Measurements from ENCODE around the gene SERBP1.
"Not testable (repeated sequence)": the region's sequence is repeated elsewhere in the genome, so short reads cannot be mapped to it uniquely, and the experiment has no call there.

Gene SERBP1

GRCh38 chr1:67401443-67401842, 28.8 kb downstream of the SERBP1 start:
- no peaks in the 10 kb centered on the region for H3K4me1 Mint-ChIP-seq
- H3K27ac Mint-ChIP-seq: no peak overlapping the region
- no peaks in the 10 kb centered on the region for H3K27me3 Mint-ChIP-seq (ENCODE audit: low read depth)
- no peak overlapping the region for H3K4me3 Mint-ChIP-seq
- H3K9me3 Mint-ChIP-seq: no peaks in the 10 kb centered on the region
- H3K36me3 Mint-ChIP-seq (ENCODE audit: low read depth): peaks cover 4% of the 10 kb centered on the region
- TF ChIP-seq CTCF (IDR thresholded peaks at IDR 0.05; ENCODE audit: unreplicated experiment in 3 of 3): no peak

GRCh38 chr1:67400029-67400786, 30.0 kb downstream of the SERBP1 start:
- not testable (repeated sequence) for H3K27me3 Mint-ChIP-seq (ENCODE audit: low read depth); H3K4me1 Mint-ChIP-seq; H3K4me3 Mint-ChIP-seq; H3K27ac Mint-ChIP-seq; H3K36me3 Mint-ChIP-seq (ENCODE audit: low read depth); H3K9me3 Mint-ChIP-seq

- H3K27me3 Mint-ChIP-seq (ENCODE audit: low read depth): no peaks in the 10 kb centered on the region
- H3K9me3 Mint-ChIP-seq: no peaks in the 10 kb centered on the region
- TF ChIP-seq CTCF (IDR thresholded peaks at IDR 0.05; ENCODE audit: unreplicated experiment in 3 of 3): no peak
- no peaks in the 10 kb centered on the region for H3K36me3 Mint-ChIP-seq (ENCODE audit: low read depth)
- no peak overlapping the region for H3K27ac Mint-ChIP-seq
- no peaks in the 10 kb centered on the region for H3K4me1 Mint-ChIP-seq
- H3K4me3 Mint-ChIP-seq: no peak overlapping the region
Measured at GRCh38 chr1:67399199-67399993, 30.8 kb downstream of the SERBP1 start.

GRCh38 chr1:67394548-67394947, 35.7 kb downstream of the SERBP1 start:
- H3K4me3 Mint-ChIP-seq: no peak overlapping the region
- peaks cover 3% of the 10 kb centered on the region for H3K36me3 Mint-ChIP-seq (ENCODE audit: low read depth)
- no peaks in the 10 kb centered on the region for H3K9me3 Mint-ChIP-seq
- TF ChIP-seq CTCF (IDR thresholded peaks at IDR 0.05; ENCODE audit: unreplicated experiment in 3 of 3): no peak
- no peak overlapping the region for H3K27ac Mint-ChIP-seq
- no peaks in the 10 kb centered on the region for H3K4me1 Mint-ChIP-seq
- no peaks in the 10 kb centered on the region for H3K27me3 Mint-ChIP-seq (ENCODE audit: low read depth)

- Mint-ChIP-seq H3K27ac (no peak overlapping the region), H3K4me1 (no peaks in the 10 kb centered on the region), H3K36me3 (ENCODE audit: low read depth) (peaks cover 3% of the 10 kb centered on the region), H3K4me3 (no peak overlapping the region), H3K27me3 (ENCODE audit: low read depth) (no peaks in the 10 kb centered on the region), H3K9me3 (no peaks in the 10 kb centered on the region)
- no peak for TF ChIP-seq CTCF (IDR thresholded peaks at IDR 0.05; ENCODE audit: unreplicated experiment in 3 of 3)
Measured at GRCh38 chr1:67393737-67394136, 36.5 kb downstream of the SERBP1 start.

- Mint-ChIP-seq H3K27me3 (ENCODE audit: low read depth) (no peaks in the 10 kb centered on the region), H3K27ac (no peak overlapping the region), H3K36me3 (ENCODE audit: low read depth) (peaks cover 3% of the 10 kb centered on the region), H3K4me3 (no peak overlapping the region), H3K9me3 (no peaks in the 10 kb centered on the region), H3K4me1 (no peaks in the 10 kb centered on the region)
- no peak for TF ChIP-seq CTCF (IDR thresholded peaks at IDR 0.05; ENCODE audit: unreplicated experiment in 3 of 3)
Measured at GRCh38 chr1:67393240-67393639, 37.0 kb downstream of the SERBP1 start.
